Activated T-cell treated with anti-CD3 and anti-CD28 coated beads for 4 hours (primary cell): Measurements from ENCODE around the gene POU2AF2.

Source experiments
- DNase-seq: peaks from one replicate; pipeline ENCODE4 v3.0.0-alpha.2; 2020

Gene POU2AF2

DNA sequence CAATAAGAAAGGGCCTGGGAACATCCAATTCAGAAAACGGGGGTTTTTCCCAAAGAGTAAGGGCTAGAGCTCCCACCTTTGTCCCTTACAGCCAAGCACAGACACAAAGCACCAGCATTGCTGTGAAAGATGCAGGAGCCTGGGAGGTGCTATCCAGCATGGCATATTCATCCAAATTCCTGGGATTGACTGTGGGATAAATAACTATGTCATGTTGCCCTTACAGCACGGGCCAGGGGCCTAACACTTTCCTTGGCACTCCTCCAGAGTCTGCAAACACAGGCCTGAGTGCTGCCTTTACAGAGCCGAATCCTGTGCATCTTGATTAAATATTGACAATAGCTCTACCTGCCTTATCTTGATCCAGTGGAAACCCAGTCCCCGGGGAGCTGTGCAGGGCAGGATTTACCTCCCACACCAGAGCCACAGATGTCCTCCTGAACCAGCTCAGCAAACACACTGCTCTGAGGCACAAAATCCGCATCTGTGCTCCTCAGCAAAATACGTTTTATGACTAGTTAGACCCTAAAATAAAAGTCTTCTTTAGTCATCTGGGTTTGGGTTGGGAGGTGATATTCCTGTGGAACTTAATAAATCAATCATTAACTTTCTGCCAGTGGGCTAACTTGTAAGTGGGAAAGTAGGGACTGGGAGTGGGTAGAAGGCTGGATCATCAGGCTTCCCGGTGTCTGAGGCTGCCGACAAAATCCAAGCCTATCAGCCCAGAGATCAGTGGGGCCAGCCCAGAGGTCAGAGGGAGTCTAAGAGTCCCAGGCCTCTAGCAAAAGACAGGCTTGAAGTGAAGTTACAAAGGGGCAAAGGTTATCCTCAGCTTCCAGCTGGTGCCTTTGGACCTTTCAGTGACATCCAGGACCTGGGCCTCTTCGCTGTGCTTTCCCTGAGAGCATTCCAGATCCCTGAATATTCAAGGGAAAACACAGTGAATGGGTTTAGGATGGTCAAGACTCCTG lies 89.3 kb downstream of the POU2AF2 start:
- no peak for DNase-seq

DNA sequence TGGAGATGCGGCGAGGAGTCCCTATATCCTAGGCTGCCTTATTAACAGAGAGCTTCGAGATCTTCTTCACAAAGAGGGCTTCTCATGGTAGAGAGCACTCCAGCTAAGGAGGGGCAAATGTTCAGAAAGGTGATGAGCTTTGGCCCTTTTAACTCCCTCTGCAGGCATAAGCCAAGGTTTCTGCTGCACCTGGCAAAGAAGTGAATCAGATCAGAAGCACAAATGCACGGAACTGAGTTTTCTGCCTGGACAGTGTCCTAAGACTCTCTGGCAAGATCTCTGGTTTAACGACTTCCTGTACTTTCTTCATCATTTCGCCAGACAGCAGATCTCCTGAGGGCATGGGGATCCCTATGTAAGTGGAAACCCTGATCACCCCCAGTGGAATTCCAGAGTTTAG lies 90.0 kb downstream of the POU2AF2 start:
- no peak for DNase-seq
